ENCODE measurements around the gene LILRB5. TPM values are rescaled to one million over a fixed set of nuclear protein-coding genes. Genes with fewer than 3 reads are reported as not detected.

Gene LILRB5
- not detected in 2 replicates for total RNA-seq (ENCODE audit: low replicate concordance)

DNA sequence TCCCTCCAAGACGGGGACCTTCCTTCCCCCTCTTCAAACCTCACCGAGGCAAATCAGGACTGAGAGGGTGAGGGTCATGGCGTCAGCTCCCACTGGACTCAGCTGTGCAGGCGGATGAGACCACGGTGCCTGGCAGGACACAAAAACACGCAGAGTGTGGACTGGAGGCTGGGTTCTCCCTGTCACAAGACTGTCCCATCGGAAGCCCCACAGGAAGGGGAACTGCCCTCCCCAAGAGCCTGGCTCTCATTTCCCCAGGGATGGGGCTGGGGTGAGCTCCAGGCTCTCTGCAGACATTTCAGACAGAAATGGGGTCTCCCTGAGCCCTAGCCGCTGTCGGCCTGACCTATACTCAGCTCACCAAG is at the start of gene LILRB5:
TSS of gene LILRB5 (minus strand) at position 158 of the 365 bp plus-strand sequence. CDS start at position 78, 80 bp downstream.
- Histone ChIP-seq H3K4me2 (no peak within 1 kb of the TSS), H3K9me3 (ENCODE audit: low read depth) (no peaks in the 10 kb centered on the region), H3F3A (ENCODE audit: low read depth) (no peaks in the 10 kb centered on the region), H3K27ac (no peak within 1 kb of the TSS), H3K9ac (no peak within 1 kb of the TSS), H4K20me1 (ENCODE audit: low read depth) (no peaks in the 10 kb centered on the region), H2AFZ (replicated peaks) (no peak within 1 kb of the TSS), H3K36me3 (no peaks in the 10 kb centered on the region), H3K4me1 (no peaks in the 10 kb centered on the region), H3K79me2 (ENCODE audit: low read depth) (no peaks in the 10 kb centered on the region), H3K4me3 (no peak within 1 kb of the TSS), H3K27me3 (no peaks in the 10 kb centered on the region)
- DNase-seq (ENCODE audit: low spot score) = no peak
- peaks cover 3% of the 10 kb centered on the region for H3K36me3 Mint-ChIP-seq
- peaks cover 12% of the 10 kb centered on the region for H3K27me3 Mint-ChIP-seq (ENCODE audit: insufficient read depth, low read depth)
- peaks cover 3% of the 10 kb centered on the region for H3K4me1 Mint-ChIP-seq
- no peak within 1 kb of the TSS for H3K4me3 Mint-ChIP-seq
- no peak for TF ChIP-seq EZH2phosphoT487 (IDR thresholded peaks at IDR 0.05)
- TF ChIP-seq, protein P1, sequence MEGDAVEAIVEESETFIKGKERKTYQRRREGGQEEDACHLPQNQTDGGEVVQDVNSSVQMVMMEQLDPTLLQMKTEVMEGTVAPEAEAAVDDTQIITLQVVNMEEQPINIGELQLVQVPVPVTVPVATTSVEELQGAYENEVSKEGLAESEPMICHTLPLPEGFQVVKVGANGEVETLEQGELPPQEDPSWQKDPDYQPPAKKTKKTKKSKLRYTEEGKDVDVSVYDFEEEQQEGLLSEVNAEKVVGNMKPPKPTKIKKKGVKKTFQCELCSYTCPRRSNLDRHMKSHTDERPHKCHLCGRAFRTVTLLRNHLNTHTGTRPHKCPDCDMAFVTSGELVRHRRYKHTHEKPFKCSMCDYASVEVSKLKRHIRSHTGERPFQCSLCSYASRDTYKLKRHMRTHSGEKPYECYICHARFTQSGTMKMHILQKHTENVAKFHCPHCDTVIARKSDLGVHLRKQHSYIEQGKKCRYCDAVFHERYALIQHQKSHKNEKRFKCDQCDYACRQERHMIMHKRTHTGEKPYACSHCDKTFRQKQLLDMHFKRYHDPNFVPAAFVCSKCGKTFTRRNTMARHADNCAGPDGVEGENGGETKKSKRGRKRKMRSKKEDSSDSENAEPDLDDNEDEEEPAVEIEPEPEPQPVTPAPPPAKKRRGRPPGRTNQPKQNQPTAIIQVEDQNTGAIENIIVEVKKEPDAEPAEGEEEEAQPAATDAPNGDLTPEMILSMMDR (IDR thresholded peaks at IDR 0.05) = no peak
- no peak for TF ChIP-seq EZH2 (IDR thresholded peaks at IDR 0.05)
- no peaks in the 10 kb centered on the region for H3K9me3 Mint-ChIP-seq
- H3K27ac Mint-ChIP-seq = peak within 1 kb of the TSS; percentile 33

DNA sequence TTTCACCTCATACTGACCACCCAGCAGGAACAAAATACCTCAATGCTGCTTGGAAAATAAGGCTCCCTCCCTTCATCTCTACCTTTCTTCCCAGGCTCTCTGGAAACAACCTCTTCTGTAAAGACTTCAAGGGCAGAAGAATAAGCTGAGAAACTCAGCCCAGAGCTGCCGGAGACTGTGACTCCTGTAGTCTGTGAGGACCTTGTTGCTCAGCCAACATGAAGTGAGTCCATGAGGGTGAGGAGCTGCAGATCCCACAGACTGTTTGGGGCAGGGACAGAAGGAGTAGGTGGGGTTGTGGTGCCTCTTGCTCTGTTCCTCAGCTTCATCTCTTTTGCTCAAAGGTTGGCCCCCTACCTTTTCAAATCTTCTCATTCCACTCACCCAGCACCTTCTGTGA is 48.1 kb upstream of the LILRB5 start:
- TF ChIP-seq EZH2 (IDR thresholded peaks at IDR 0.05) (no peak), EZH2phosphoT487 (IDR thresholded peaks at IDR 0.05) (no peak)
- TF ChIP-seq, protein P1 (IDR thresholded peaks at IDR 0.05) = no peak
- H2AFZ ChIP-seq (replicated peaks) = no peak overlapping the region
- peaks cover 17% of the 10 kb centered on the region for H3K27me3 ChIP-seq
- no peaks in the 10 kb centered on the region for H3K79me2 ChIP-seq (ENCODE audit: low read depth)
- H3K4me1 ChIP-seq = no peaks in the 10 kb centered on the region
- no peak overlapping the region for H3K4me3 ChIP-seq
- no peaks in the 10 kb centered on the region for H3K9me3 ChIP-seq (ENCODE audit: low read depth)
- H3K4me1 Mint-ChIP-seq = no peaks in the 10 kb centered on the region
- H3F3A ChIP-seq (ENCODE audit: low read depth) = no peaks in the 10 kb centered on the region
- H3K36me3 Mint-ChIP-seq = no peaks in the 10 kb centered on the region
- H3K4me3 Mint-ChIP-seq = no peak overlapping the region
- no peak overlapping the region for H3K4me2 ChIP-seq
- H4K20me1 ChIP-seq (ENCODE audit: low read depth) = no peaks in the 10 kb centered on the region
- no peak overlapping the region for H3K27ac ChIP-seq
- DNase-seq (ENCODE audit: low spot score) = no peak
- no peak overlapping the region for H3K9ac ChIP-seq
- no peaks in the 10 kb centered on the region for H3K36me3 ChIP-seq
- peaks cover 20% of the 10 kb centered on the region for H3K27me3 Mint-ChIP-seq (ENCODE audit: insufficient read depth, low read depth)
- no peak overlapping the region for H3K27ac Mint-ChIP-seq
- peaks cover 2% of the 10 kb centered on the region for H3K9me3 Mint-ChIP-seq

DNA sequence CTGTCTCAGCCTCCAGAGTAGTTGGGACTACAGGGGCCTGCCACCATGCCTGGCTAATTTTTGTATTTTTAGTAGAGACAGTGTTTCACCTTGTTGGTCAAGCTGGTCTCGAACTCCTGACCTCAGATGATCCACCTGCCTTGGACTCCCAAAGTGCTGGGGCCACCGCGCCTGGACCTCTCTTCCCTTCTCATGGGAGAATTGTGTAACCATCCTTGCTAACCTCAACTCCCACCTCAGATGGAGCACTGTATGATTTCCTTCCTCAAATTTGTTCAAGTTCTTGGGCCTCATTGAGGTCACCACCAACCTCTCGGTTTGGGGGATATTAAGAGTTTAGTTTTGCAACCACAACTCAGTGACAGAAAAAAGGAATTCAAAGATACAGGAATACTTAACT is 45.2 kb upstream of the LILRB5 start:
- H3K36me3 ChIP-seq = no peaks in the 10 kb centered on the region
- H3K79me2 ChIP-seq (ENCODE audit: low read depth) = no peaks in the 10 kb centered on the region
- no peak overlapping the region for H3K27ac ChIP-seq
- H3K9ac ChIP-seq = no peak overlapping the region
- Mint-ChIP-seq H3K36me3 (no peaks in the 10 kb centered on the region), H3K27me3 (ENCODE audit: insufficient read depth, low read depth) (peaks cover 26% of the 10 kb centered on the region), H3K4me1 (no peaks in the 10 kb centered on the region), H3K9me3 (peaks cover under 1% of the 10 kb centered on the region), H3K4me3 (no peak overlapping the region), H3K27ac (no peak overlapping the region)
- no peaks in the 10 kb centered on the region for H4K20me1 ChIP-seq (ENCODE audit: low read depth)
- DNase-seq (ENCODE audit: low spot score) = no peak
- H3K4me2 ChIP-seq = no peak overlapping the region
- no peak overlapping the region for H3K4me3 ChIP-seq
- no peaks in the 10 kb centered on the region for H3K9me3 ChIP-seq (ENCODE audit: low read depth)
- no peak for TF ChIP-seq EZH2 (IDR thresholded peaks at IDR 0.05)
- TF ChIP-seq, protein P1 (IDR thresholded peaks at IDR 0.05) = no peak
- TF ChIP-seq EZH2phosphoT487 (IDR thresholded peaks at IDR 0.05) = no peak
- H2AFZ ChIP-seq (replicated peaks) = no peak overlapping the region
- no peaks in the 10 kb centered on the region for H3K4me1 ChIP-seq
- peaks cover 39% of the 10 kb centered on the region for H3K27me3 ChIP-seq
- H3F3A ChIP-seq (ENCODE audit: low read depth) = no peaks in the 10 kb centered on the region
